T-helper 17 cell (primary cell): ENCODE data around the gene S100B. TPM values are rescaled to one million over a fixed set of nuclear protein-coding genes. Genes with fewer than 3 reads are reported as not detected.

Experiments
- ATAC-seq: fragments of 150-1000 bp; cut with Tn5 transposase; 2 replicates; pipeline ENCODE4 v1.10.0; 2021; ENCODE audit warnings: mild to moderate bottlenecking, moderate library complexity
- DNase-seq, 3 donors: peaks; one replicate each; pipeline versions ENCODE4 v3.0.0 to v3.0.0-alpha.2; 2020 to 2021
- H3K9me3 ChIP-seq: one replicate; pipeline ENCODE4 v1.7.0; 2013; ENCODE audit warnings: low read length, mild to moderate bottlenecking; ENCODE audit not compliant: control insufficient read depth, poor library complexity, severe bottlenecking
- H3K27ac Mint-ChIP-seq: one replicate; pipeline ENCODE4 v1.8.0; 2022; ENCODE audit warnings: mild to moderate bottlenecking, moderate library complexity, mixed read lengths
- H3K27me3 Mint-ChIP-seq: one replicate; pipeline ENCODE4 v1.8.0; 2022; ENCODE audit warnings: mixed read lengths
- H3K36me3 Mint-ChIP-seq: one replicate; pipeline ENCODE4 v1.8.0; 2022; ENCODE audit warnings: low read depth, mixed read lengths
- H3K4me1 Mint-ChIP-seq: one replicate; pipeline ENCODE4 v1.8.0; 2022; ENCODE audit warnings: mild to moderate bottlenecking, mixed read lengths
- H3K4me3 Mint-ChIP-seq: one replicate; pipeline ENCODE4 v1.8.0; 2022; ENCODE audit warnings: mild to moderate bottlenecking, moderate library complexity, mixed read lengths
- total RNA-seq, 4 donors: library from RNA in 2 of 4; stranded (reverse) in 2 of 4; gene quantifications; one replicate each; pipeline ENCODE4 v1.2.3 and lab custom pipeline; 2022 to 2026

Gene S100B
- total RNA-seq, 2 donors from 2014 or later: not detected

- Mint-ChIP-seq H3K4me3 (no peak overlapping the region), H3K27me3 (no peaks in the 10 kb centered on the region), H3K4me1 (peaks cover 27% of the 10 kb centered on the region), H3K36me3 (no peaks in the 10 kb centered on the region), H3K27ac (peak overlapping the region; percentile 91)
- ATAC-seq (peak; percentile 79), DNase-seq (peak in 1 of 3 donors; percentile 27)
- H3K9me3 ChIP-seq: peaks cover 3% of the 10 kb centered on the region
Measured at GRCh38 chr21:46622226-46622625, 17.3 kb upstream of the S100B start.

GRCh38 chr21:46621457-46622182, 16.7 kb upstream of the S100B start:
- H3K9me3 ChIP-seq: peaks cover 3% of the 10 kb centered on the region
- Mint-ChIP-seq H3K4me3 (peak overlapping the region; percentile 1), H3K27ac (peak overlapping the region; percentile 91), H3K36me3 (no peaks in the 10 kb centered on the region), H3K4me1 (peaks cover 21% of the 10 kb centered on the region), H3K27me3 (no peaks in the 10 kb centered on the region)
- ATAC-seq (peak; percentile 63), DNase-seq (no peak)

GRCh38 chr21:46620846-46621245, 16.0 kb upstream of the S100B start:
- peaks cover 3% of the 10 kb centered on the region for H3K9me3 ChIP-seq
- Mint-ChIP-seq H3K27me3 (no peaks in the 10 kb centered on the region), H3K27ac (peak overlapping the region; percentile 91), H3K4me3 (no peak overlapping the region), H3K36me3 (no peaks in the 10 kb centered on the region), H3K4me1 (peaks cover 19% of the 10 kb centered on the region)
- ATAC-seq: no peak
- DNase-seq: no peak

GRCh38 chr21:46619846-46620245, 15.0 kb upstream of the S100B start:
- Mint-ChIP-seq H3K27me3 (no peaks in the 10 kb centered on the region), H3K4me1 (peaks cover 19% of the 10 kb centered on the region), H3K36me3 (no peaks in the 10 kb centered on the region), H3K4me3 (no peak overlapping the region), H3K27ac (no peak overlapping the region)
- H3K9me3 ChIP-seq: no peaks in the 10 kb centered on the region
- DNase-seq (no peak), ATAC-seq (no peak)

- H3K9me3 ChIP-seq: no peaks in the 10 kb centered on the region
- Mint-ChIP-seq H3K27ac (no peak overlapping the region), H3K4me1 (peaks cover 19% of the 10 kb centered on the region), H3K4me3 (no peak overlapping the region), H3K27me3 (no peaks in the 10 kb centered on the region), H3K36me3 (no peaks in the 10 kb centered on the region)
- no peak for ATAC-seq
- no peak for DNase-seq
Measured at GRCh38 chr21:46618738-46619379, 14.0 kb upstream of the S100B start.

GRCh38 chr21:46617267-46618051, 12.6 kb upstream of the S100B start:
- no peak overlapping the region for H3K27ac Mint-ChIP-seq
- no peaks in the 10 kb centered on the region for H3K27me3 Mint-ChIP-seq
- no peak for DNase-seq
- no peaks in the 10 kb centered on the region for H3K36me3 Mint-ChIP-seq
- no peaks in the 10 kb centered on the region for H3K9me3 ChIP-seq
- peaks cover 14% of the 10 kb centered on the region for H3K4me1 Mint-ChIP-seq
- H3K4me3 Mint-ChIP-seq: no peak overlapping the region
- ATAC-seq: no peak

- ATAC-seq (no peak), DNase-seq (no peak)
- no peak overlapping the region for H3K4me3 Mint-ChIP-seq
- no peaks in the 10 kb centered on the region for H3K9me3 ChIP-seq
- peaks cover 9% of the 10 kb centered on the region for H3K4me1 Mint-ChIP-seq
- no peaks in the 10 kb centered on the region for H3K27me3 Mint-ChIP-seq
- H3K27ac Mint-ChIP-seq: no peak overlapping the region
- H3K36me3 Mint-ChIP-seq: no peaks in the 10 kb centered on the region
Measured at GRCh38 chr21:46616656-46617055, 11.8 kb upstream of the S100B start.

GRCh38 chr21:46616050-46616449, 11.2 kb upstream of the S100B start:
- ATAC-seq: no peak
- DNase-seq: no peak
- H3K4me3 Mint-ChIP-seq: no peak overlapping the region
- H3K27ac Mint-ChIP-seq: no peak overlapping the region
- no peaks in the 10 kb centered on the region for H3K27me3 Mint-ChIP-seq
- peaks cover 6% of the 10 kb centered on the region for H3K4me1 Mint-ChIP-seq
- no peaks in the 10 kb centered on the region for H3K36me3 Mint-ChIP-seq
- H3K9me3 ChIP-seq: no peaks in the 10 kb centered on the region

- no peak overlapping the region for H3K27ac Mint-ChIP-seq
- no peaks in the 10 kb centered on the region for H3K9me3 ChIP-seq
- peaks cover 4% of the 10 kb centered on the region for H3K4me1 Mint-ChIP-seq
- no peak for DNase-seq
- H3K27me3 Mint-ChIP-seq: no peaks in the 10 kb centered on the region
- H3K4me3 Mint-ChIP-seq: no peak overlapping the region
- H3K36me3 Mint-ChIP-seq: peaks cover 2% of the 10 kb centered on the region
- no peak for ATAC-seq
Measured at GRCh38 chr21:46613391-46613790, 8.5 kb upstream of the S100B start.

- H3K9me3 ChIP-seq: no peaks in the 10 kb centered on the region
- Mint-ChIP-seq H3K36me3 (peaks cover 2% of the 10 kb centered on the region), H3K4me3 (no peak overlapping the region), H3K4me1 (peaks cover 15% of the 10 kb centered on the region), H3K27ac (no peak overlapping the region), H3K27me3 (no peaks in the 10 kb centered on the region)
- DNase-seq (no peak), ATAC-seq (no peak)
Measured at GRCh38 chr21:46610018-46610701, 5.3 kb upstream of the S100B start.

- ATAC-seq: no peak
- H3K36me3 Mint-ChIP-seq: peaks cover 2% of the 10 kb centered on the region
- DNase-seq: no peak
- H3K4me3 Mint-ChIP-seq: no peak overlapping the region
- H3K27ac Mint-ChIP-seq: no peak overlapping the region
- no peaks in the 10 kb centered on the region for H3K9me3 ChIP-seq
- H3K4me1 Mint-ChIP-seq: peaks cover 19% of the 10 kb centered on the region
- no peaks in the 10 kb centered on the region for H3K27me3 Mint-ChIP-seq
Measured at GRCh38 chr21:46608672-46609111, 3.8 kb upstream of the S100B start.

- no peaks in the 10 kb centered on the region for H3K9me3 ChIP-seq
- Mint-ChIP-seq H3K4me1 (peaks cover 20% of the 10 kb centered on the region), H3K27me3 (no peaks in the 10 kb centered on the region), H3K36me3 (peaks cover 2% of the 10 kb centered on the region), H3K27ac (no peak overlapping the region), H3K4me3 (no peak overlapping the region)
- DNase-seq (no peak), ATAC-seq (no peak)
Measured at GRCh38 chr21:46607636-46608035, 2.8 kb upstream of the S100B start.

- peak overlapping the region; percentile 72 for H3K4me3 Mint-ChIP-seq
- DNase-seq (no peak), ATAC-seq (peak; percentile 17)
- no peaks in the 10 kb centered on the region for H3K9me3 ChIP-seq
- H3K27me3 Mint-ChIP-seq: no peaks in the 10 kb centered on the region
- H3K27ac Mint-ChIP-seq: peak overlapping the region; percentile 76
- H3K36me3 Mint-ChIP-seq: peaks cover 2% of the 10 kb centered on the region
- peaks cover 21% of the 10 kb centered on the region for H3K4me1 Mint-ChIP-seq
Measured at GRCh38 chr21:46606427-46606813, 1.5 kb upstream of the S100B start.
